GM18870 (cell line): Measurements from ENCODE around the gene DNMT3L.

Experiments used
- ATAC-seq: cut with Tn5 transposase; IDR thresholded peaks from one replicate; pipeline ENCODE4 v1.9.1; 2021; ENCODE audit warnings: moderate library complexity; ENCODE audit not compliant: unreplicated experiment

Gene DNMT3L

DNA sequence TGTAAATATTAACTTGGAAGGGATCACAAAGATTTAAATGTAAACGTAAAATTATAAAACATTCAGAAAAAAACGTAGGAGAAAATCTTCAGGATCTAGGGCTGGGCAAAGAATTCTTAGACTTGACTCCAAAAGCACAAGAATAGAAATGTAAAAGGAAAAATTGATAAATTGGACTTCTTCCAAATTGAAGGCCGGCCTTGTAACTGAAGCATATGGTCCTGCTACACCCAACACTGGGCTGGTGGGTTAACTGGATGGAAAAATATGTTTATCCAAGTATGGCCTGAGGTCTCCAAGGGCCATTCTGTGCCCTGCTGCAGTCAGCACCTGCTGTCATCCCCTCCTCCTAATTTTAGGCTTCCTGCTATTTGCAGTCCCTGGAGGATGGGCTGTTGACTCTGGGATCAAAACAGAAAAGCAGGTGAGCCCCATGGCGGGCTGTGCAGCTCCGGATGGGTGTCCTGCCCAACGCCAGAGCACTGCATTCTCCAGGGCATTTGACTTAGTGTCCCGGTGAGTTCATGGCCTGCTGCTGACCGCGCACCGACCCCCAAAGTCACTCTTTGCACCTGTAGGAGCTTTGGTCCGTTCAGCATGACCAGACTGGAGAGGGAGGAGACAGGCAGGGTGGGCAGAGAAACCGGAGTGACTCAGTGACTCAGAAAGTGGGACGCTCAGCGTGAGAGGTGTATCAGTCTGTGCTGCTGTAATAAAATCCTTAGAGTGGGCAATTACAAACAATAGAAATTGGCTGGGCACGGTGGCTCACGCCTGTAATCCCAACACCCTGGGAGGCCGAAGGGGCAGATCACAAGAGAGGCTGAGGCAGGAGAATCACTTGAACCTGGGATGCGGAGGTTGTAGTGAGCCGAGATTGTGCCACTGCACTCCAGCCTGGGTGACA, 17.9 kb upstream of the DNMT3L start:
- no peak for ATAC-seq

DNA sequence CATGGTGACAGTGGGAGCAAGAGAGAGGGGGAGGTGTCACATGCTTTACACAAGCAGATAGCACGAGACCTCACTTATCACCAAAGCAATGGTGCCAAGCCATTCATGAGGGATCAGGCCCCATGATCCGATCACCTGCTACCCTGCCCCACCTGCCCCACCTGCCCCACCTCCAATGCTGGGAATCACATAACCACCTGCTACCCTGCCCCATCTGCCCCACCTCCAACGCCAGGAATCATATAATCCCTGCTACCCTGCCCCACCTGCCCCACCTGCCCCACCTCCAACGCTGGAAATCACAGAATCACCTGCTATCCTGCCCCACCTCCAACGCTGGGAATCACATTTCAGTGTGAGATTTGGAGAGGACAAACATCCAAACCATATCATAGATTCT, 13.3 kb upstream of the DNMT3L start:
- ATAC-seq, result no peak

DNA sequence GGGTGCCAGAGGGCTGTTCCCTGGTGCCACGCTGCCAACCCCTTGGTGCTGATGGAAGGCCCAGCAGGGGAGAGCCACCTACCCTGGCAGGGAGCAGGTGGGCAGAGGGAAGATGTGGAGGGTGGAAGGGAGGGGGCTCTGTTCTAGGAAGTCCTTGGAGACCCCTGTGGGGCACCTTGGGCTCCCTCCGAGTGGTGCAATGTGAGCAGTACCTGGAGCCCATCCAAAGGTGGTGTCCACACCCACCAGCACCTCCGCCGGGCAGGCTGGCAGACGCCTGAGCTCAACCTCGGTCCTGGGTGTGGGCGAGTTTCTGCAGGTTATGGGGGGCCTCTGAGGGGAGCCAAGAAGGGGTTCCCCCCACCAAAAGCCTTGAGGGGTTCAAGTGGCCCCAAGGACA, 11.3 kb upstream of the DNMT3L start:
- no peak for ATAC-seq

DNA sequence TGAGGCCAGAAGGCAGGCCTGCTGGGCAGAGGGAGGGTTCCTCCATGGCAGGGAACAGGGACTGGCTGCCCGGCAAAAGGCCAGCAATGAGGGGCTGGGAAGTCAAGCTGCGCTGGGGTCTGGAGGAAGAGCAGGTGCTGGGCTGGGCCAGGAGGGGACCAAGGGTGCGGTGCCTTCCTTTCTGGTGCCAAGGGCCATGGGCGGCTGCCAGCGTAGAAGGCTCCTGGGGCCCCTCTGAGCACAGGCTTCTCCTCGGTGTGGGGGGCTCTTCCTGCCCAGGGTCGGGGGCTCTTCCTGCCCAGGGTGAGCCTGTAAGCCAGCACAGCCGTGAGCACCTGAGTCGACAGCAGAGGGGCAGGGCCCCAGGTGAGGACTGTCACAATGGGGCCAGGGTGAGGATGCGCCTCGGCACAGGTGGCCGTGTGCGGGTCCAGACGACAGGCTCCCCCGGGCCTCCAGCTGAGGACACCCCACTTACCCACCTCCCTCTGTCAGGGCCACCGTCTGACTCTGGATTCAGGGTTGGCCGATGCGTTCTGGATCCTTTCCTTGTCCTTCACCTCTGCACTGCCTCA, 10.7 kb upstream of the DNMT3L start:
- no peak for ATAC-seq

DNA sequence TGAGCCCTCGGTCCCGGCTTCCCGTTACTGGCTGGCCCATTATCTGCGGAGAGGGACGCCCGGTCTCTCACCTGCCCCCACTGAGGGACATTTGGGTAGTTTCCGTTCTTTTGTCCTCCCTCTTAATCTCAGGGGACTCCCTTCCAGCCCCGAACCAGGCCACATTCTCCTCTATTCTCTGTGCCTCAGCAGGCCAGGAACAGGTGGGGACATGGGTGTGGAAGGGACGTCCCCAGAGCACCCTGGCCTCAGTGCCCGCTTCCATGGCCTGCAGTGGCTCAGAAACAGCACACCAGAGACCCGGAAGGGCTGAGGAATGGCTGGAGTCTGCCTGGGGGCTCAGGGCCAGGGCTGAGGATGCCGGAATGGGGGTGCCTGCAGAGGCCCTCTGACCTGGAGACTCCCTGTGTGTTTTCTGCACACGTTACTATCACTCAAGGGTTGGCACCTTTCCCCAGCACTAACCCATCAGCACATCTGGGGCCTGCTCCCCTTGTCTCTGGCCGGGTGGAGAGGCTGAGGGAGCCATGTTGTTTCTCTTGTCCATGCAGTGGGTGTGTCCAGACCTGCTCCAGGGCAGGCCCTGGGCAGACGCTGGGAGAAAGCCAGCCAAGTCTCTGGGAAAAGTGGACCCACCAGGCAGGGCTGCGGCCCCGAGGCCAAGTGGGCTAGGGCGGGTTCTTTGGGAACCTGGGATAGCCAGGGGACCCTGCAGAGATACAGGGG, 10.0 kb upstream of the DNMT3L start:
- ATAC-seq, result no peak

DNA sequence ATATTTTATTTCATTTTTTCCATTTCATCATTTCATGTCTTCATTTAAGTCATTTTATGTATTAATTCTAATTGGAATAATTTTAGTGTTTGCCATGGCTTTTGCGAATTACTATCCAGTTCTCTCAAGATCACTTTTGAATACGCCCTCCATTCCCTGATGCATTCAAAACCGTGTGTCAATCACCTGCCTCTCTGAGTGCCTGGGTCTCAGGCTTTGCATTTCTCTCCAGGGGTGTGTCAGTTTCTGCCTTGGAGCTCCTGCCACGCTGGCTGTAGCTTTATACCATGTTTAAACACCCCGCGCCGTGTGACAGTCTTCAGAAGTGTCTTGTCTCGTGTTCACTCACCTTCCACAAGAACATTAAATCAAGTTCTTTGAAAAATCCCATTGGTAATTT, 7.4 kb upstream of the DNMT3L start:
- no peak for ATAC-seq

DNA sequence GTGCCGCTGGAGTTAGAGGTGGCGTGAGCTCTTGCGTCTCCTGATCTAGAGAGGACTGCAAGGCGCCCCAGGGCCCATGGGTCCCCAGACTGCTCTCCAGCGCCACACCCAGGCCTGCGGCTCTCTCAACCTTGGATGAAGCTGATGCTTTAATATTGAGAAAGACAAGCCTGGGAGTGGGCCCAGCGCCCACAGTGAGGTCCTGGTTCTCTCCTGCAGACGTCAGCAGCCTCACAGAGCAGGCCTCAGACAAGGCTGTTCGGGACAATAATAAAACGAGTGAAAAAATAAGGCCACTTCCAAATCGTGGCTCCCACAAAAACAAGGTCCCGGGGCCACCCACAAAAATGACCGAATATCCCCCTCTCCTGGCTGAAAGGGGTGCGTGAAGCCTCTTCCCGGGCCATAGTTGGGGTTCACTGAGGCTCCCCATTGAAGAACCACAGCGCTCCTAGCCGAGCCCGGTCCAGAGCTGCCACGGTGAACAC, 6.0 kb upstream of the DNMT3L start:
- no peak for ATAC-seq

DNA sequence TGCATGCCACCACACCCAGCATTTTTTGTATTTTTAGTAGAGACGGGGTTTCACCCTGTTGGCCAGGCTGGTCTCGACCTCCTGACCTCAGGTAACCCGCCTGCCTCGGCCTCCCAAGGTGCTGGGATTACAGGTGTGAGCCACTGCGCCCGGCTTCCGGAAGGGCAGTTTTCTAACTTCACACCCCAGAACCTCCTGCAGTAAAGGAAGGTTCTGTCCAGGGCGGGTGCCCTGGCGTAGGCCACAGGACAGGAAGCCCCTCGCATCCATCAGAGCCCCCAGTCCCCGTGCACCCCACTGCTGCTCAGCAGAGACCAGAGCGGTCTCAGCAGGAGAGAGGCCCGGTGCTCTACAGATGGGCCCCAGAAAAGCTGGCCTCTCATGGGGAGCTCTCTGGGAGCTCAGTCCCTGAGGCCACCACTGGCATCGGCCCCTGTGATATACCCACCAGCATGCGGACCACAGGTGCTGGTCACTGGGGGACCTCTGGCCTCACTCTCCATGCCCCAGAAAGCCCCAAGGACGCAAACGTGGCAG, 4.1 kb upstream of the DNMT3L start:
- no peak for ATAC-seq

DNA sequence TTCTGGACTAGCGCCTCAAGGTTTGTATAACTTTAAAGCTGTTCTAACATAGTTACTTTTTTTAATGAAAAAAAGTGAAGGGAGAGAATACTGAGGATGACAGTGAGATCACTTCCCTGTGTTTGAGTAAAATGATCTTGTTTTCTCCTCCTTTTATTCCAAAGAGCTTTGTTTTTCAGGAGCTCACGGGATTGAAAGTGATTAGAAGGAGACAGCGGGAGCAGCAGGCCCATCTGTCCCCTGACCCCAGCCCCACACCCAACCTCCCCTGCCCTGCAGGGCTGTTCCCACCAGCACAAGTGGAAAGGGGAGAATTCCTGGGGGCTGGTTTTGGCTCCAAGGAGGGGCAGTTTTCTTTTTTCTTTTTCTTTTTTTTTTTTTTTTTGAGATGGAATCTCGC, 2.1 kb upstream of the DNMT3L start:
- ATAC-seq, result no peak

DNA sequence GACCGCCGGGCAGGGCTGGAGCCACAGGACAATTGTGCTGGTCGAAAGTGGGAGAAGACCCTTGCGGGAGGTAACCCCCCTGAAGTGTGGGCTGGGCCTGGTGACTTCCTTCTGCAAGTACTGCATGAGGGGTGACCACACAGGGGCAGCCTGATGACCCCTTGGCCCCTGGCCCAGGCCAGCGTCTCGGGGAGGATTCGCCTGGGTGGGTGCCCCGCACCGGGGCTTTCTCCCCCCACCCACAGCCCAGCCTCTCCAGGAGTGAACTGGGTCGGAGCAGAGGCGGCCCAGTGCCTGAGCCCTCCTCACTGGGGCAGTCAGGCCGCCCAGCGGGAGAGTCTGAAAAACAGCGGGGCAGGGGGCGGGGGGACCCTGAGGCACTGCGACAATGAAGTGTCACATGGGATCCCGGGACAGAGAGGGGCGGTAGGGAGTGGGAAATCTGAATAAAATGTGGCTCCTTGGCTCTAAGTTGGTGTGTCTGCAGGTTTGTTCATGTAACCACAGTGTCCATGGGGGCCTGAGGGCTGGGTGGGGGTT, 1.6 kb upstream of the DNMT3L start:
- ATAC-seq, result no peak

DNA sequence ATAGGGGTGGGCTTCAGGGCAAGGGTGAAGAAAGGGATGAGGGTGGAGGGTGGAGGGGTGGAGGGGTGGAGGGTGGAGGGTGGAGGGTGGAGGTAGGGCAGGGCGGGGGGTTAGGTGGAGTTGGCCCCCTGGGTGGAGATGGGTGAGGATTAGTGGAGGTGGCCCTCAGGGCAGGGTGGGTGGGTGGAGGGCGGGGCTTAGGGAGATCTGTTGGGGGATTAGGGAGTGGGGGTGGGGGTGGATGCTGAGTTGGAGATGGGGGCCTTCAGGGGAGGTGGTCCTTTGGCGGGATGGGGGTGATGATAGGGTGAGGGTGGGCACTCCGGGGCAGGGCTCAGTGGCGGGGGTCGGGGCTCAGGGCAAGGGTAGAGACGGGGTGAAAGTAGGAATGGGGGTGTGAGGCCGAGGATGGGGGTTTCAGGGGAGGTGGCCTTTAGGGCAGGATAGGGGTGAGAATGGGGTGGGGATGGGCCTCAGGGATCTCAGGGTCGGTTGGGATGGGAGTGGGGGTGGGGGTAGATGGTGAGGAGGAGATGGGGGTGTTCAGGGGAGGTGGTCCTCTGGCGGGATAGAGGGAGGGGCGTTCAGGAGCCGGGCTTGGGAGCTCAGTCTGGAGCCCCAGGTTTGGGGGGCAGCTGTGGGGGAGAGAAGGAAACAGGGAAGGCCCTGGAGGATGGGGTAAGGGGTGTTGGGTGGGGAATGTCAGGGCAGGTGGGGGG, 800 bp upstream of the DNMT3L start:
- ATAC-seq, result no peak

DNA sequence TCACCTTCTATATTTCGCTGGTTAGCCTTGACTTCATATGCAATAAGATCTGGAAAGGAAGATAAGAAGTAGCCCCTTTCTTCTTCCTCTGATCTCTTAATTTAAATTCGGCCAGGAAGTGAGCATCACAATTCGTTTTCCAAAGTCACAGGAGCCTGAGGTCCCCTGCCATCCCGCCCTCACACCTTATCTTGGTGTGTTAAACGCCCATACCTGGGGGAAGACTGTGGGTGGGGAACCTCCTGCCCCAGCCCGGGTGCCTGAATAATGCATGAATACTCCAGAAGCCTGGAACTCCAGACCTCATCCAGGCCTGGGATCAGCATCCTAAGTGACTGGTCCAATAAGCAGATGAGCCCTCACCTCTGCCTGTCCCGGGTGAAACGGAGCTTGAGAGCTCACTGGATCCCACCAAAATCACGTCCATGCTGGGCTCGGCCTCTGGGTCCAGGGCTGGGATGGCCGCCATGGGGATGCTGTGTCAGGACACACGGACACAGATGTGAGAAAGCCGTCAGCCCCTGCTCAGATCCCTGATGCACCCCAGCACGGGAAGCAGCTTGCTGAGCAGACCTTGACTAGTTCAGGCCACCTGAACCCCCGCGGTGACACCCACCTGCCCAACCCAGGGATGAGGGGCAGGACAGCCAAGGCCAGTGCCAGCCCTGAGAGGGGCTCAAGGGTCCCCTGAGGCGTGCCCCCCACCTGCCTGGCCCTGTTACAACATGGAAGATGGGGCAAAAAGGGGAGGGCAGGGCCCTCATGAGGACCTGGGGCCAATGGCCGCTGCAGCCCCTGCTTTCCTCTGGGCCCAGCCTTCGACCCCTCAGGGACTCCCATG, 686 bp downstream of the DNMT3L start:
- ATAC-seq, result no peak

DNA sequence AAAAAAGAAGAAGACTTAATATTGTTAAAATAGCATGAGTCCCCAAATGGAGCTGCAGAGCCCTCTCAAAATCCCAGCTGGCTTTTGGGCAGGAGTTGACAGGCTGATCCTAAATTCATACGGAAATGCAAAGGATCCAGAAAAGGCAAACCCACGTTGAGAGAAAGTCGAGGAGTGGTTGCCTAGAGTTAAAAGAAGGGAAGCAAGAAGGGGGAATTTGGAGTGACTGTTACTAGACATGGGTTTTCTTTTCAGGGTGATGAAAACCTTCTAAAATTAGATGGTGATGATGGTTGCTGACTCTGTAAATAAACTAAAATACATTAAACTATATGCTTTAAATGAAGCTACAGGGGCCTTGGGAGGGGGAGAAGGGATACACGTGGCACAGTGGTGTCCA, 1.6 kb downstream of the DNMT3L start:
- ATAC-seq, result no peak

DNA sequence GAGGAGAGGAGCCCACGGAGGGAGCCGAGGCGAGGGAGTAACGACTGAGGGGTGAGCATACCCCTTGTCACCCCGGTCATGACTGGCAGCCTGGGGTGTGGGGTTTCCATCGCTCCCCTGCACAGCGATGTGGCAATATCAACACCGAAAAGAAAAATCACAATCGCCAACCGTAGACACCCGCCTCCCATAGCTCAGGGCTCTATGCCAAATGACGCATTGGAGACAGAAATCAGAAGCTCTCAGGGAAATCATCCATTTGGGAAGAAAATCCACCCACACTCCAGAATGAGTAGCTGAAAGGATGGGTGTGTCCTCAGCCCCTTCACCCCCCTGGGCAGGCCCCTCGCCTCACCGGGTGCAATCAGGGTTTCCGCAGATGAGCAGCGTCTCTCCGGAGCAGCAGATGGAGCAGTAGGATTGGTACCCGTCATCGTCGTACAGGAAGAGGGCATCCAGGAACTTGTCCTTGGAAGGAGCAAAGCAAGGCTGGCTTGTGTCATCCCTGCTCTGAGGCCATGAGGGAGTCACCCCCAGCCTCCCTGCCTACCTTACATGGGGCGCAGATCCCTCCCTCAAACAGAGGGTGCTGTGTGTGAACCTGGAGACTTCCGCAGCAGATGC, 2.5 kb downstream of the DNMT3L start:
- no peak for ATAC-seq

DNA sequence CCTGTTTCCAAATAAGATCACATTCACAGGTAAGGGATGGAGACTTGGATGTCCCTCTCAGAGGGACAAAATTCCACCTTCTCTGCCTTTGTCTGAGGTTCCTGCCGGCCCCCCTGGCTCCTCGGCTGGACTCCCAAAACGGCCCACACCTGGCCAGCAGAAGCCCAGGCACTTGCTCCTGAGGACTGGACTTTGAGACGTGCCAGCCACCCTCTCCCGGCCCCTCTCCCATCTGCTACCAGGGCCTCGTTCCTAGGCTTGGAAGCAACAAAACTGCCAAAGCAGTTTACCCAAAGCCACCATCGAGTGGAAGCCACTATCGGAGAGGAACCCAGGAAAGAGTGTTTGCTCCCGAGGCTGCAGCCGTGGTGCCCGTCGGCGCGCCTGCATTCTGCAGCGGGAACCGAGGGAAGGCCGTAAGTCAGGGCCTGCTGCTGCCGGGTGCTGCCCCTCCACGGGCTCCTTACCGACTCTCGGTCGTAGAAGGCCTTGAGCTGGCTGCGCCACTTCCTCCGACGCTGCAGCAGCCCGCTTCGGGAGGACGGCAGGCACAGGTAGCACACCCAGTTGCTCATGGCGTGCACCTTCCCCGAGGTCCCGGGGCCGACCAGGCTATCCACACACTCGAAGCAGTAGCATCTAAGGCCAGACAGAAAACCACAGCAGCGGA, 3.5 kb downstream of the DNMT3L start:
- ATAC-seq, result no peak

DNA sequence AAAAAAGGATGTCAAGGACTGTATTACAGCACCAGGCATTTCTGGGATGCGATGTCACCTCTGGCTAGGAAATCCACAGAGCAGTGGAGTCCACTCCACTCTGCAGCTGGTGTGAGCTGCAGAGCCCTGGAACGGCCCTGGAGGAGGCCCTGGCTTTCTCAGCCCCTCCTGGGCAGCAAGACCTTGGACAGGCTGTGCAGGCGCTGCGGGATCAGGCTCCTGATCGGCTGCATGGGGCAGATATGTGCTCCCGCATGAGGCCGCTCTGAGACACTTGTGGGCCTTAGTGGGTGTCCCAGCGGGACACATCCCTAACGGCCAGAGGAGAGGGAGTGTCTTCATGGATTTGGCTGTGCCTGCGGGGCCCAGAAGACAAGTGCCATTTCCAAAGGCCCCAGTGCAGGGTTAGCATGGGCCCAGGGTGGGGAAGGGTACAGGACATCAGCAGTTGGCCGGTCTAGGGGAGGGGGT, 6.2 kb downstream of the DNMT3L start:
- ATAC-seq, result no peak

DNA sequence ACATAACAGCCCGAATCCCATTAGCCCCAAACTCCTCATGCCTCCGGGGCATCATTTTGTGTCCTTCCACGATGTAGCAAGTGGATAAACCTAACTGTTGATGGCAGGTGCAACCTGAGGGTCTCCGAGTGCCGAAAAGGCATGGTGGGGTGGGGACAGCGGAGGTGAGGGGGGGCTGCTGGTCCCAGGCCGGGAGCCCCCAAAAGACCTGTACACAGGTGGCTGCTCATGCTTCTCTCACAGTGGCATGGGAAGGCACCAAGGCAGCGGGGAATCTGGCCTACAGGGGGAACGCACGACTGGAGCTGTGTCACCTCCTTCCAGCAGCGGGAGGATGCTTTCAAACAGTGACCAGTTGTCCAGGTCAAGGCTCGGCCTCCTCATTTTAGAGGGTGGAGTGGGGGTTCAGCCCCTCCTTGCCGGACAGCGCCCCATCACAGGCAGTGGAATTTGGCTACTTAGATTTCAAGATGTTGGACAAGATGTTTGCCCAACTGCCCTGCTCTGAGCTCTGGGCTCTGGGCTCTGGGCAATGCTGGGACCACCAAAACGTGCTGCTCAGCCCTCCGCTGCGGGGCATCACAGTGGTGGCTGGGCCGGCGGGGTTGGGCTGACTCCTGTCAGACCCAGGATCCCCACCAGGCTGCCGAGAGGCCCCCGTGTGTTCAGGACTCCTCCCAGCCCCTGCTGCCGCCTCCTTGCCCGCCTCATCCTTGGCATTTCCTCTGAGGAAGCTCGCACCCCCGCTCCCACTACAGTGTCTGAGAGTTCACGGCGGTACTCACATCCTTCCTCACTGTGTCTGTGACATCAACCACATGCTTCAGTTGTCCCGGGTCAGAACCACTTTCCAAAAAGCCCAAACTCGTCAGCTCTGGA, 7.6 kb downstream of the DNMT3L start:
- ATAC-seq, result no peak
